Measurements from ENCODE around the gene CCDC92. TPM values are rescaled to one million over a fixed set of nuclear protein-coding genes. Genes with fewer than 3 reads are reported as not detected.
A peak's percentile ranks its signal among the peaks of the same experiment; 100 is the strongest.

The CCDC92 gene
- polyA plus RNA-seq, 2 of the 4 experiments (the other 2 are of a cell fraction): 27.2 to 27.5 TPM

GRCh38 chr12:123986374-123986965 is 13.8 kb upstream of the CCDC92 start:
- ChIA-PET CTCF (interaction anchor here (0.7 to 1.8 kb wide), 5 partner anchors 12 to 785 kb away, joined by 3 to 5 read pairs (median 3); no protein-coding TSS in a partner anchor), POLR2A (interaction anchor here (1.1 kb wide), 1 partner anchor 14 kb away, joined by 3 read pairs; the partner anchor contains the start of genes CCDC92 and ZNF664)
- H3K4me1 ChIP-seq: peaks cover 10% of the 10 kb centered on the region; the same call in 1 of the 3 replicates
- no peak for TF ChIP-seq POLR2A (IDR thresholded peaks at IDR 0.05; ENCODE audit: low read length)
- no peak for TF ChIP-seq FOSL2 (IDR thresholded peaks at IDR 0.05)
- TF ChIP-seq FOSL2 (CRISPR knock-in tag; IDR thresholded peaks at IDR 0.05): no peak
- TF ChIP-seq RNF2 (IDR thresholded peaks at IDR 0.05; ENCODE audit: borderline replicate concordance, low read depth): no peak
- TF ChIP-seq EP300 (IDR thresholded peaks at IDR 0.05): no peak
- TF ChIP-seq CBX2 (IDR thresholded peaks at IDR 0.05; ENCODE audit: borderline replicate concordance, low read depth): no peak
- TF ChIP-seq, protein P1, sequence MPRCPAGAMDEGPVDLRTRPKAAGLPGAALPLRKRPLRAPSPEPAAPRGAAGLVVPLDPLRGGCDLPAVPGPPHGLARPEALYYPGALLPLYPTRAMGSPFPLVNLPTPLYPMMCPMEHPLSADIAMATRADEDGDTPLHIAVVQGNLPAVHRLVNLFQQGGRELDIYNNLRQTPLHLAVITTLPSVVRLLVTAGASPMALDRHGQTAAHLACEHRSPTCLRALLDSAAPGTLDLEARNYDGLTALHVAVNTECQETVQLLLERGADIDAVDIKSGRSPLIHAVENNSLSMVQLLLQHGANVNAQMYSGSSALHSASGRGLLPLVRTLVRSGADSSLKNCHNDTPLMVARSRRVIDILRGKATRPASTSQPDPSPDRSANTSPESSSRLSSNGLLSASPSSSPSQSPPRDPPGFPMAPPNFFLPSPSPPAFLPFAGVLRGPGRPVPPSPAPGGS (IDR thresholded peaks at IDR 0.05): no peak
- no peak for TF ChIP-seq ZSCAN20 (CRISPR knock-in tag; IDR thresholded peaks at IDR 0.05)
- WGBS (ENCODE audit: missing lambda C conversion rate): 90% methylated on average over 3 of the region's 3 CpGs
- H3K4me2 ChIP-seq: no peak overlapping the region
- no peak for FAIRE-seq
- no peak for ATAC-seq
- H3K4me3 ChIP-seq: no peak overlapping the region
- DNase-seq (ENCODE audit: low read depth in 1 of 2, low spot score in 1 of 2): no peak
- H3K27ac ChIP-seq: no peak overlapping the region
- no peaks in the 10 kb centered on the region for H3K9me3 ChIP-seq

- Histone ChIP-seq H3K4me1 (no peaks in the 10 kb centered on the region), H3K27ac (no peak overlapping the region), H3K9me3 (no peaks in the 10 kb centered on the region), H3K4me3 (no peak overlapping the region), H3K4me2 (no peak overlapping the region)
- TF ChIP-seq ZFP36 (IDR thresholded peaks at IDR 0.05; ENCODE audit: borderline replicate concordance, partially characterized antibody): no peak
- no peak for TF ChIP-seq TFCP2L1 (CRISPR knock-in tag; IDR thresholded peaks at IDR 0.05)
- no peak for TF ChIP-seq MAZ (IDR thresholded peaks at IDR 0.05; ENCODE audit: borderline replicate concordance, low read depth, low read length)
- no peak for TF ChIP-seq HOXA7 (CRISPR knock-in tag; IDR thresholded peaks at IDR 0.05)
- TF ChIP-seq FOSB (CRISPR knock-in tag; IDR thresholded peaks at IDR 0.05): no peak
- TF ChIP-seq RAD21 (conservative IDR thresholded peaks at IDR 0.05 in 1 of 2, IDR thresholded peaks at IDR 0.05 in 1 of 2): no peak
- no peak for TF ChIP-seq EHF (CRISPR knock-in tag; IDR thresholded peaks at IDR 0.05)
- no peak for TF ChIP-seq SREBF2 (IDR thresholded peaks at IDR 0.05)
- TF ChIP-seq, protein P2, sequence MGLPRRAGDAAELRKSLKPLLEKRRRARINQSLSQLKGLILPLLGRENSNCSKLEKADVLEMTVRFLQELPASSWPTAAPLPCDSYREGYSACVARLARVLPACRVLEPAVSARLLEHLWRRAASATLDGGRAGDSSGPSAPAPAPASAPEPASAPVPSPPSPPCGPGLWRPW (IDR thresholded peaks at IDR 0.05): no peak
- no peak for TF ChIP-seq HEYL (CRISPR knock-in tag; IDR thresholded peaks at IDR 0.05)
- TF ChIP-seq GATA3 (IDR thresholded peaks at IDR 0.05; ENCODE audit: borderline replicate concordance): no peak
- ChIA-PET POLR2A (no interaction called here), CTCF (interaction anchor here (0.8 to 2.6 kb wide), 11 partner anchors 11 to 358 kb away, joined by 3 to 10 read pairs (median 4); no protein-coding TSS in a partner anchor)
- DNase-seq (ENCODE audit: low read depth in 1 of 2, low spot score in 1 of 2): no peak
- FAIRE-seq: no peak
- WGBS (ENCODE audit: missing lambda C conversion rate): 86% methylated on average over 4 of the region's 4 CpGs
- ATAC-seq: no peak
Observed at GRCh38 chr12:123984903-123985302, 12.3 kb upstream of the CCDC92 start.

DNA sequence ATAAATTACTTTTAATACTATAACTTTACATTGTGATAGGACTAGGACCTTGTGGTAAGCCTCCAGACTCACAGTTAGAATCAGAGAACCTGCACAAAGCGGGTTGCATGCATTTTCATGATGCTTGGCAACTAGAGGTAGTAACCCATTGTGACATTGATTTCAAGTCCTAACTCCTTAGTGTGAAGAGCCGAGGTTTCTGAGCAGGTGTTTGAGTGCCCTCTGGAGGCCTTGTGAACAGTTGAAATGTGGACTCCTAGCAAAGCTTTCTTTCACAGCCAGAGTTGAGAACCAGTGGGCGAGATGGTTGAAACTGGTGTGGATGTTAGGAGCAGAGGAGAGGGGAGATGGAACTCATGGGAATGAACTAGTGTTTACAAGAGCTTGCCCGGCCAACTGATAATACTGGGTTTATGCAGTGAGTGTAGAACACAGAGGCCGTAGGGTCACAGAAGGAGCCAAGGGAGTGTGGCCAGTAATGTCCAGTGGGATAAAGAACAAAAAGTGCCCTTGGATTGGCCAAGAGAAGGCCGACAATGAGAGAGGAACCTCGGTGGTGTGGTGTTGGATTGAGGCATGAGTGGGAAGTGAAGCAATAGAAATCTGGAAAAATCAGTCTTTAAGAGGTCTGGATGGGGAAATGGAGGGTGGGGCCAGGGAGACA is 11.3 kb upstream of the CCDC92 start:
- peak; percentile 96 to 99 for ATAC-seq
- peak; percentile 51 for FAIRE-seq
- CTCF ChIA-PET: interaction anchor here (0.6 to 2.6 kb wide), 23 partner anchors 10 to 357 kb away, joined by 3 to 13 read pairs (median 4); no protein-coding TSS in a partner anchor
- no peak for TF ChIP-seq FOSL2 (IDR thresholded peaks at IDR 0.05)
- no peak for TF ChIP-seq FOSL2 (CRISPR knock-in tag; IDR thresholded peaks at IDR 0.05)
- TF ChIP-seq, protein P3, sequence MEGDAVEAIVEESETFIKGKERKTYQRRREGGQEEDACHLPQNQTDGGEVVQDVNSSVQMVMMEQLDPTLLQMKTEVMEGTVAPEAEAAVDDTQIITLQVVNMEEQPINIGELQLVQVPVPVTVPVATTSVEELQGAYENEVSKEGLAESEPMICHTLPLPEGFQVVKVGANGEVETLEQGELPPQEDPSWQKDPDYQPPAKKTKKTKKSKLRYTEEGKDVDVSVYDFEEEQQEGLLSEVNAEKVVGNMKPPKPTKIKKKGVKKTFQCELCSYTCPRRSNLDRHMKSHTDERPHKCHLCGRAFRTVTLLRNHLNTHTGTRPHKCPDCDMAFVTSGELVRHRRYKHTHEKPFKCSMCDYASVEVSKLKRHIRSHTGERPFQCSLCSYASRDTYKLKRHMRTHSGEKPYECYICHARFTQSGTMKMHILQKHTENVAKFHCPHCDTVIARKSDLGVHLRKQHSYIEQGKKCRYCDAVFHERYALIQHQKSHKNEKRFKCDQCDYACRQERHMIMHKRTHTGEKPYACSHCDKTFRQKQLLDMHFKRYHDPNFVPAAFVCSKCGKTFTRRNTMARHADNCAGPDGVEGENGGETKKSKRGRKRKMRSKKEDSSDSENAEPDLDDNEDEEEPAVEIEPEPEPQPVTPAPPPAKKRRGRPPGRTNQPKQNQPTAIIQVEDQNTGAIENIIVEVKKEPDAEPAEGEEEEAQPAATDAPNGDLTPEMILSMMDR (IDR thresholded peaks at IDR 0.05): peak; percentile 72
- TF ChIP-seq HDAC2 (IDR thresholded peaks at IDR 0.05): no peak
- TF ChIP-seq, protein P4, sequence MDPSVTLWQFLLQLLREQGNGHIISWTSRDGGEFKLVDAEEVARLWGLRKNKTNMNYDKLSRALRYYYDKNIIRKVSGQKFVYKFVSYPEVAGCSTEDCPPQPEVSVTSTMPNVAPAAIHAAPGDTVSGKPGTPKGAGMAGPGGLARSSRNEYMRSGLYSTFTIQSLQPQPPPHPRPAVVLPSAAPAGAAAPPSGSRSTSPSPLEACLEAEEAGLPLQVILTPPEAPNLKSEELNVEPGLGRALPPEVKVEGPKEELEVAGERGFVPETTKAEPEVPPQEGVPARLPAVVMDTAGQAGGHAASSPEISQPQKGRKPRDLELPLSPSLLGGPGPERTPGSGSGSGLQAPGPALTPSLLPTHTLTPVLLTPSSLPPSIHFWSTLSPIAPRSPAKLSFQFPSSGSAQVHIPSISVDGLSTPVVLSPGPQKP (IDR thresholded peaks at IDR 0.05; ENCODE audit: low read depth, low read length): no peak
- peak; percentile 50 for TF ChIP-seq SMC3 (IDR thresholded peaks at IDR 0.05)
- no peak for TF ChIP-seq MYC (IDR thresholded peaks at IDR 0.05; ENCODE audit: borderline replicate concordance, low read length)
- TF ChIP-seq, protein P5, sequence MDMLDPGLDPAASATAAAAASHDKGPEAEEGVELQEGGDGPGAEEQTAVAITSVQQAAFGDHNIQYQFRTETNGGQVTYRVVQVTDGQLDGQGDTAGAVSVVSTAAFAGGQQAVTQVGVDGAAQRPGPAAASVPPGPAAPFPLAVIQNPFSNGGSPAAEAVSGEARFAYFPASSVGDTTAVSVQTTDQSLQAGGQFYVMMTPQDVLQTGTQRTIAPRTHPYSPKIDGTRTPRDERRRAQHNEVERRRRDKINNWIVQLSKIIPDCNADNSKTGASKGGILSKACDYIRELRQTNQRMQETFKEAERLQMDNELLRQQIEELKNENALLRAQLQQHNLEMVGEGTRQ (IDR thresholded peaks at IDR 0.05): no peak
- no peak for TF ChIP-seq ZFP36 (IDR thresholded peaks at IDR 0.05; ENCODE audit: borderline replicate concordance, partially characterized antibody)
- peak; percentile 79 to 85 for TF ChIP-seq RAD21 (conservative IDR thresholded peaks at IDR 0.05 in 1 of 2, IDR thresholded peaks at IDR 0.05 in 1 of 2)
- no peak for TF ChIP-seq NFE2L2 (conservative IDR thresholded peaks at IDR 0.05; ENCODE audit: low read length)
- no peak for TF ChIP-seq FOXS1 (CRISPR knock-in tag; IDR thresholded peaks at IDR 0.05)
- TF ChIP-seq FOSB (CRISPR knock-in tag; IDR thresholded peaks at IDR 0.05): no peak

More for the DNA sequence above, 11.3 kb upstream of the CCDC92 start:
- DNase-seq (ENCODE audit: low read depth in 1 of 2, low spot score in 1 of 2): peak; percentile 51 to 83
- POLR2A ChIA-PET: no interaction called here
- no peak overlapping the region for H3K4me3 ChIP-seq
- 43% methylated on average over 7 of the region's 7 CpGs for WGBS (ENCODE audit: missing lambda C conversion rate)
- H3K9me3 ChIP-seq: no peaks in the 10 kb centered on the region
- no peak overlapping the region for H3K27ac ChIP-seq
- no peak overlapping the region for H3K4me2 ChIP-seq
- no peaks in the 10 kb centered on the region for H3K4me1 ChIP-seq

Data from A549 (cell line).